IMR-90 (cell line): ENCODE data around the gene AQP12A. TPM values are rescaled to one million over a fixed set of nuclear protein-coding genes. Genes with fewer than 3 reads are reported as not detected.

Experiments
- ATAC-seq: fragments of 200-7000 bp; cut with Tn5 transposase; 2 replicates; pipeline ENCODE4 v1.9.1; 2020; ENCODE audit warnings: low read depth, mild to moderate bottlenecking, moderate library complexity
- BruUV-seq: library from RNA; stranded (reverse); fragments of 400-500 nt; replicated peaks from 2 replicates; lab custom pipeline; 2021; lab: Mats Ljungman, UMichigan
- CTCF ChIA-PET: fragments of 300-600 bp; formaldehyde crosslinking; extraction: SDS; loops from one replicate; lab custom pipeline; 2021; ENCODE audit warnings: antibody characterized with exemption; lab: Yijun Ruan, JAX
- POLR2A ChIA-PET: fragments of 300-600 bp; sonication (Branson Sonifier 250); formaldehyde crosslinking; loops from one replicate; lab custom pipeline; 2022; ENCODE audit warnings: antibody characterized with exemption; ENCODE audit not compliant: unreplicated experiment; lab: Charles Lee
- DNase-seq: peaks from one replicate; pipeline ENCODE4 v3.0.0; 2013
- H2AFZ ChIP-seq: replicated peaks from 2 replicates; pipeline ENCODE3; 2013; ENCODE audit warnings: low read length, mild to moderate bottlenecking; ENCODE audit not compliant: poor library complexity
- H2AK5ac ChIP-seq: 2 replicates; pipeline ENCODE4 v1.6.1; 2013; ENCODE audit warnings: low read depth, low read length, inconsistent platforms
- H2AK9ac ChIP-seq: replicated peaks from 2 replicates; pipeline ENCODE3; 2013; ENCODE audit warnings: mild to moderate bottlenecking, low read depth, low read length, moderate library complexity; ENCODE audit not compliant: poor library complexity
- H2BK120ac ChIP-seq: 2 replicates; pipeline ENCODE4 v1.6.1; 2013; ENCODE audit warnings: low read depth, low read length, inconsistent platforms
- H2BK15ac ChIP-seq: 3 replicates; pipeline ENCODE4 v1.6.1; 2013; ENCODE audit warnings: low read depth, low read length, inconsistent platforms
- H2BK20ac ChIP-seq: 2 replicates; pipeline ENCODE4 v1.6.1; 2013; ENCODE audit warnings: low read depth, mild to moderate bottlenecking, inconsistent platforms, low read length, moderate library complexity
- H2BK5ac ChIP-seq: 2 replicates; pipeline ENCODE4 v1.6.1; 2013; ENCODE audit warnings: mild to moderate bottlenecking, low read depth, low read length, inconsistent platforms; ENCODE audit not compliant: poor library complexity, severe bottlenecking
- H3K14ac ChIP-seq: replicated peaks from 2 replicates; pipeline ENCODE4 v1.6.1; 2013; ENCODE audit warnings: low read depth, low read length, inconsistent platforms
- H3K18ac ChIP-seq: 2 replicates; pipeline ENCODE4 v1.6.1; 2013; ENCODE audit warnings: low read depth, low read length, control low read depth
- H3K23ac ChIP-seq: 2 replicates; pipeline ENCODE4 v1.6.1; 2013; ENCODE audit warnings: low read depth, low read length, inconsistent platforms
- H3K27ac ChIP-seq: 2 replicates; pipeline ENCODE4 v1.5.1; 2013; ENCODE audit warnings: mild to moderate bottlenecking, control low read depth, low read length; ENCODE audit not compliant: insufficient read depth
- H3K27me3 ChIP-seq: 2 replicates; pipeline ENCODE4 v1.6.1; 2013; ENCODE audit warnings: low read length; ENCODE audit not compliant: control insufficient read depth, insufficient read depth
- H3K36me3 ChIP-seq: 2 replicates; pipeline ENCODE4 v1.6.1; 2013; ENCODE audit warnings: low read length, mixed read lengths; ENCODE audit not compliant: control insufficient read depth, insufficient read depth
- H3K4ac ChIP-seq: 2 replicates; pipeline ENCODE4 v1.6.1; 2013; ENCODE audit warnings: low read depth, low read length, inconsistent platforms
- H3K4me1 ChIP-seq: 2 replicates; pipeline ENCODE4 v1.6.1; 2013; ENCODE audit warnings: low read length, mixed read lengths; ENCODE audit not compliant: control insufficient read depth, insufficient read depth
- H3K4me2 ChIP-seq: 2 replicates; pipeline ENCODE4 v1.6.1; 2013; ENCODE audit warnings: low read depth, mild to moderate bottlenecking, control low read depth, low read length, moderate library complexity
- H3K4me3 ChIP-seq: 2 replicates; pipeline ENCODE4 v1.5.1; 2013; ENCODE audit warnings: low read depth, mild to moderate bottlenecking, control low read depth, low read length, moderate library complexity; ENCODE audit not compliant: insufficient read depth
- H3K56ac ChIP-seq: 2 replicates; pipeline ENCODE4 v1.6.1; 2013; ENCODE audit warnings: low read length, inconsistent platforms; ENCODE audit not compliant: insufficient read depth; ENCODE audit errors: extremely low read depth
- H3K79me1 ChIP-seq, 2 experiments: 2 replicates each; pipeline ENCODE4 v1.6.1; 2013; ENCODE audit warnings: low read length in 2 of 2, inconsistent platforms in 1 of 2, low read depth in 1 of 2
- H3K9ac ChIP-seq: 2 replicates; pipeline ENCODE4 v1.6.1; 2013; ENCODE audit warnings: low read depth, low read length, control low read depth
- H3K9me1 ChIP-seq: 2 replicates; pipeline ENCODE4 v1.6.1; 2013; ENCODE audit warnings: low read length, inconsistent platforms; ENCODE audit not compliant: insufficient read depth
- H3K9me3 ChIP-seq: 2 replicates; pipeline ENCODE4 v1.6.1; 2013; ENCODE audit warnings: low read length; ENCODE audit not compliant: control insufficient read depth, insufficient read depth
- H4K20me1 ChIP-seq: 2 replicates; pipeline ENCODE4 v1.6.1; 2013; ENCODE audit warnings: low read length, inconsistent platforms; ENCODE audit not compliant: insufficient read depth
- H4K5ac ChIP-seq: 2 replicates; pipeline ENCODE4 v1.6.1; 2013; ENCODE audit warnings: mild to moderate bottlenecking, low read depth, low read length, control low read depth
- H4K8ac ChIP-seq, 2 experiments: 2 replicates each; pipeline ENCODE4 v1.6.1; 2013; ENCODE audit warnings: low read depth in 2 of 2, low read length in 2 of 2, control low read depth in 1 of 2, inconsistent platforms in 1 of 2
- H4K91ac ChIP-seq: 2 replicates; pipeline ENCODE4 v1.6.1; 2013; ENCODE audit warnings: low read depth, low read length, inconsistent platforms; ENCODE audit not compliant: insufficient read depth
- BHLHE40 ChIP-seq: fragments of 150-350 bp; IDR thresholded peaks from 2 replicates; pipeline ENCODE4 v1.6.1; 2016; ENCODE audit warnings: mild to moderate bottlenecking, low read depth, low read length
- CEBPB ChIP-seq: IDR thresholded peaks from 2 replicates; pipeline ENCODE4 v1.6.1; 2012; ENCODE audit warnings: low read depth, low read length, improper control_type of control experiment
- FOS ChIP-seq: fragments of 150-350 bp; IDR thresholded peaks from 2 replicates; pipeline ENCODE4 v1.6.1; 2016; ENCODE audit warnings: low read depth, low read length
- MAZ ChIP-seq: IDR thresholded peaks from 2 replicates; pipeline ENCODE4 v1.6.1; 2012; ENCODE audit warnings: low read depth, mild to moderate bottlenecking, low read length, improper control_type of control experiment, moderate library complexity, borderline replicate concordance
- NFE2L2 ChIP-seq: fragments of 150-350 bp; IDR thresholded peaks from 2 replicates; pipeline ENCODE4 v1.6.1; 2016; ENCODE audit warnings: low read depth, mild to moderate bottlenecking, low read length
- POLR2A ChIP-seq: IDR thresholded peaks from 2 replicates; pipeline ENCODE4 v1.6.1; 2012; ENCODE audit warnings: mild to moderate bottlenecking, low read depth, low read length
- RAD21 ChIP-seq: IDR thresholded peaks from 2 replicates; pipeline ENCODE4 v1.6.1; 2012; ENCODE audit warnings: low read length, improper control_type of control experiment
- RCOR1 ChIP-seq: IDR thresholded peaks from 2 replicates; pipeline ENCODE4 v1.6.1; 2012; ENCODE audit warnings: mild to moderate bottlenecking, low read length, improper control_type of control experiment; ENCODE audit not compliant: insufficient replicate concordance
- RFX5 ChIP-seq: IDR thresholded peaks from 2 replicates; pipeline ENCODE4 v1.8.0; 2012; ENCODE audit warnings: low read depth, mild to moderate bottlenecking, low read length, moderate library complexity
- SMC3 ChIP-seq: fragments of 150-350 bp; IDR thresholded peaks from 2 replicates; pipeline ENCODE4 v1.6.1; 2016; ENCODE audit warnings: low read depth, mild to moderate bottlenecking, antibody characterized with exemption, low read length, moderate library complexity
- USF2 ChIP-seq: fragments of 150-350 bp; IDR thresholded peaks from 2 replicates; pipeline ENCODE4 v1.6.1; 2017; ENCODE audit warnings: mild to moderate bottlenecking, antibody characterized with exemption, low read length, low read depth
- WGBS, 2 experiments: methylation state at CpG; one replicate each; pipeline versions ENCODE4 v1.1.5 to v1.1.7; 2013; ENCODE audit warnings: missing lambda C conversion rate in 2 of 2; ENCODE audit not compliant: insufficient read length in 1 of 2; ENCODE audit errors: extremely low coverage in 2 of 2; 5-methylcytosine and 5-hydroxymethylcytosine counted together
- dilution Hi-C: fragments of 300-500 bp; cut with HindIII; formaldehyde crosslinking; loops from one replicate; pipeline ENCODE4 v1.14.3; 2018; ENCODE audit warnings: low sequenced_read_pairs; ENCODE audit not compliant: unreplicated experiment
- in situ Hi-C: fragments of 300-500 bp; cut with MboI; formaldehyde crosslinking; loops from 3 replicates; pipeline ENCODE4 v1.14.3; 2019; ENCODE audit warnings: low sequenced_read_pairs, inconsistent platforms, mixed read lengths
- intact Hi-C: fragments of 100-400 bp; cut with micrococcal nuclease; formaldehyde crosslinking; loops from 2 replicates; pipeline ENCODE4 v1.10.0; 2022
- polyA plus RNA-seq, 3 experiments: library from polyadenylated mRNA; depleted of rRNA; stranded (reverse); fragments of >200 nt; gene quantifications; 2 replicates each; pipeline ENCODE4 v1.2.3, GENCODE V29; 2012; ENCODE audit warnings: low replicate concordance in 1 of 3
- total RNA-seq: library from RNA; depleted of rRNA; stranded (reverse); fragments of >200 nt; gene quantifications from 2 replicates; pipeline ENCODE4 v1.2.3, GENCODE V29; 2012

AQP12A gene
- total and polyA plus RNA-seq, 2 of the 4 experiments (the other 2 are of a cell fraction), result not detected

GRCh38 chr2:240688553-240688919, 3.1 kb upstream of the AQP12A start:
- intact Hi-C loops (no loop called here), in situ Hi-C loops (no loop called here), dilution Hi-C loops (no loop called here)
- Histone ChIP-seq H3K9me3 (no peaks in the 10 kb centered on the region), H3K14ac (no peak overlapping the region), H3K4ac (no peak overlapping the region), H2BK5ac (no peak overlapping the region), H3K23ac (no peak overlapping the region), H3K4me1 (no peaks in the 10 kb centered on the region), H3K9me1 (no peaks in the 10 kb centered on the region), H3K56ac (no peak overlapping the region), H2AFZ (no peak overlapping the region), H4K20me1 (no peaks in the 10 kb centered on the region), H4K5ac (no peak overlapping the region), H3K9ac (no peak overlapping the region), H2BK15ac (no peak overlapping the region), H3K4me2 (no peak overlapping the region), H3K27ac (no peak overlapping the region), H2BK120ac (no peak overlapping the region), H3K36me3 (no peaks in the 10 kb centered on the region), H3K27me3 (peaks cover 33% of the 10 kb centered on the region), H3K4me3 (no peak overlapping the region), H4K8ac (no peak overlapping the region), H2BK20ac (no peak overlapping the region), H2AK9ac (no peak overlapping the region), H2AK5ac (no peak overlapping the region), H3K79me1 (no peaks in the 10 kb centered on the region), H4K91ac (no peak overlapping the region), H3K18ac (no peak overlapping the region)
- no peak for DNase-seq
- ATAC-seq, result no peak
- no TSS peak for BruUV-seq
- ChIA-PET CTCF (no interaction called here), POLR2A (no interaction called here)
- no peak for TF ChIP-seq SMC3
- no peak for TF ChIP-seq FOS
- TF ChIP-seq MAZ, result no peak
- TF ChIP-seq USF2, result no peak
- no peak for TF ChIP-seq RAD21
- TF ChIP-seq RCOR1, result no peak
- TF ChIP-seq CEBPB, result no peak
- TF ChIP-seq RFX5, result no peak
- no peak for TF ChIP-seq NFE2L2
- TF ChIP-seq BHLHE40, result no peak
- no peak for TF ChIP-seq POLR2A
- no CpG with 5 or more reads among the region's 9 CpGs for WGBS, 2 experiments
